Activated CD4-positive, alpha-beta T cell treated with anti-CD3 and anti-CD28 coated beads for 24 hours (primary cell): ENCODE data around the gene BHLHE23.
"Not testable (repeated sequence)": the region's sequence is repeated elsewhere in the genome, so short reads cannot be mapped to it uniquely, and the experiment has no call there.

ENCODE experiments used
- DNase-seq, 2 donors: peaks; one replicate each; pipeline ENCODE4 v3.0.0-alpha.2; 2020; ENCODE audit warnings: low read depth in 2 of 2

BHLHE23 gene

GRCh38 chr20:63043348-63044203 is 36.8 kb upstream of the BHLHE23 start:
- DNase-seq = no peak

GRCh38 chr20:63042448-63043071 is 35.8 kb upstream of the BHLHE23 start:
- no peak for DNase-seq

- no peak for DNase-seq
Measured at GRCh38 chr20:63041776-63042175, 35.0 kb upstream of the BHLHE23 start.

GRCh38 chr20:63037669-63038268 is 31.0 kb upstream of the BHLHE23 start:
- no peak for DNase-seq

GRCh38 chr20:63036291-63036690 is 29.5 kb upstream of the BHLHE23 start:
- DNase-seq = no peak

- no peak for DNase-seq
Measured at GRCh38 chr20:63035603-63036185, 28.9 kb upstream of the BHLHE23 start.

GRCh38 chr20:63034710-63035602 is 28.2 kb upstream of the BHLHE23 start:
- not testable (repeated sequence) for DNase-seq

GRCh38 chr20:63033794-63034709 is 27.3 kb upstream of the BHLHE23 start:
- DNase-seq = no peak

GRCh38 chr20:63032861-63033793 is 26.4 kb upstream of the BHLHE23 start:
- no peak for DNase-seq

- DNase-seq = no peak
Measured at GRCh38 chr20:63032026-63032800, 25.4 kb upstream of the BHLHE23 start.

- no peak for DNase-seq
Measured at GRCh38 chr20:63031251-63032014, 24.7 kb upstream of the BHLHE23 start.

- no peak for DNase-seq
Measured at GRCh38 chr20:63029358-63030121, 22.8 kb upstream of the BHLHE23 start.

GRCh38 chr20:63028461-63028921 is 21.7 kb upstream of the BHLHE23 start:
- DNase-seq = no peak

- DNase-seq = no peak
Measured at GRCh38 chr20:63027922-63028389, 21.2 kb upstream of the BHLHE23 start.

- no peak for DNase-seq
Measured at GRCh38 chr20:63027221-63027921, 20.6 kb upstream of the BHLHE23 start.

- no peak for DNase-seq
Measured at GRCh38 chr20:63026582-63027165, 19.9 kb upstream of the BHLHE23 start.
